ENCODE measurements around the gene ATP6V1E1. TPM values are rescaled to one million over a fixed set of nuclear protein-coding genes. Genes with fewer than 3 reads are reported as not detected.

Gene ATP6V1E1
- total and polyA plus RNA-seq, 2 of the 13 experiments (the other 11 are each of a cell fraction or from before 2014, with no cell fraction given): 69.3 to 90.9 TPM

GRCh38 chr22:17562906-17563870 lies 65.4 kb downstream of the ATP6V1E1 start, which contains the start of gene SLC25A18 (continued):
- TF ChIP-seq EZH2 (conservative IDR thresholded peaks at IDR 0.05; ENCODE audit: low read depth, low read length) (no peak), ZNF788 (CRISPR knock-in tag; IDR thresholded peaks at IDR 0.05; ENCODE audit: borderline replicate concordance) (peak; percentile 53; the same call in 1 of the 2 replicates), ZSCAN21 (CRISPR knock-in tag; IDR thresholded peaks at IDR 0.05; ENCODE audit: borderline replicate concordance) (no peak), MTF2 (CRISPR knock-in tag; IDR thresholded peaks at IDR 0.05; ENCODE audit: borderline replicate concordance) (no peak), PPARG (CRISPR knock-in tag; conservative IDR thresholded peaks at IDR 0.05) (peak; percentile 80), ZNF569 (CRISPR knock-in tag; IDR thresholded peaks at IDR 0.05; ENCODE audit: borderline replicate concordance) (no peak), ZKSCAN8 (CRISPR knock-in tag; IDR thresholded peaks at IDR 0.05; ENCODE audit: borderline replicate concordance) (no peak), SP4 (CRISPR knock-in tag; IDR thresholded peaks at IDR 0.05) (0 out of 2 replicates have a peak, but pooled peaks have one; percentile 28), BRF2 (CRISPR knock-in tag; IDR thresholded peaks at IDR 0.05) (no peak), ZNF331 (CRISPR knock-in tag; IDR thresholded peaks at IDR 0.05) (peak; percentile 26; the same call in 1 of the 2 replicates), NCOA1 (CRISPR knock-in tag; IDR thresholded peaks at IDR 0.05) (no peak), DR1 (CRISPR knock-in tag; IDR thresholded peaks at IDR 0.05) (no peak), TFE3 (CRISPR knock-in tag; IDR thresholded peaks at IDR 0.05) (peak; percentile 98), THAP11 (CRISPR knock-in tag; IDR thresholded peaks at IDR 0.05) (0 out of 2 replicates have a peak, but pooled peaks have one; percentile 18), PATZ1 (CRISPR knock-in tag; IDR thresholded peaks at IDR 0.05) (0 out of 2 replicates have a peak, but pooled peaks have one; percentile 41), YEATS2 (CRISPR knock-in tag; IDR thresholded peaks at IDR 0.05; ENCODE audit: borderline replicate concordance) (peak; percentile 38; the same call in 1 of the 2 replicates), ZNF710 (CRISPR knock-in tag; IDR thresholded peaks at IDR 0.05; ENCODE audit: borderline replicate concordance) (no peak), SOX6 (IDR thresholded peaks at IDR 0.05) (no peak), SOX6 (CRISPR knock-in tag; IDR thresholded peaks at IDR 0.05) (peak; percentile 32), CSRNP1 (CRISPR knock-in tag; IDR thresholded peaks at IDR 0.05) (no peak)

All from HepG2 (cell line).